CD1c-positive myeloid dendritic cell (primary cell): ENCODE results near the gene PRDM8.
"Not testable (repeated sequence)": the region's sequence is repeated elsewhere in the genome, so short reads cannot be mapped to it uniquely, and the experiment has no call there.

ENCODE experiments used
- DNase-seq: peaks from one replicate; pipeline ENCODE4 v3.0.0-alpha.2; 2016; ENCODE audit errors: extremely low spot score

PRDM8 gene

DNA sequence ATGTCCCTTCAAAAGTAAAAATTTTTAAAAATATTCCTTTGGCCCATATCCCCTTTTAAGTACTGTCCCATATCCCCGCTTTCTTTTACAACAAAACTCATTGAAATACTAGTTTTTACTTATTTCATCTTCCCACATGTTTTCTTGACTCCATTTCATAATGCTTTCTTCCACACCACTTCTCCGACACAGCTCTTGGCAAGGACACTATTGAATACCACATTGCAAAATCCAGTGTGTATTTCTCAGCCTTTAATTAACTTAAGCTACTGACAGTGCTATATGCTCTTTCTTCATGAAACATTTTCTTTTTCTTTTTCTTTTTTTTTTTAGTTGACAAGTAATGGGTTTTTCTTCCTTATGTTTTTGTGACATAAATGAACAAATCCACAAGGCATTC, 28.8 kb downstream of the PRDM8 start:
- DNase-seq = no peak

GRCh38 chr4:80228460-80228859, 31.2 kb downstream of the PRDM8 start:
- DNase-seq = no peak

DNA sequence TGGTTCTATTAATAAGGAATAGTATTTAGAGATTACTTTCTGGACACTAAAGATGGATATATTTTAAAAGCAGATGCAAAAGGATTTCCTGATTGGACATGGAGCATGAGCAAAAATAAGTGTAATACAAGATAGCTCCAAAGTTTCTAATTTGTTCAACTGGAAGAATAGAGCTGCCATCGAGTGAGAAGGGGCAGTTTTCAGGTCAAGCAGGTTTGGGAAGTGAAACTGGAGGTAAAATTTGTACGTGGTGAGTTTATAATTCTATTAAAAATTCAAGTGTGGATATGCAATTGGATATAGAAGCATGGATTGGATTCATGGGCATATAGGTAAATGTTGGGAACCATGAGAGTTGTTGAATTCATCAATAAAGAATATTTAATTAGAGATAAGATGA, 31.8 kb downstream of the PRDM8 start:
- DNase-seq = no peak

DNA sequence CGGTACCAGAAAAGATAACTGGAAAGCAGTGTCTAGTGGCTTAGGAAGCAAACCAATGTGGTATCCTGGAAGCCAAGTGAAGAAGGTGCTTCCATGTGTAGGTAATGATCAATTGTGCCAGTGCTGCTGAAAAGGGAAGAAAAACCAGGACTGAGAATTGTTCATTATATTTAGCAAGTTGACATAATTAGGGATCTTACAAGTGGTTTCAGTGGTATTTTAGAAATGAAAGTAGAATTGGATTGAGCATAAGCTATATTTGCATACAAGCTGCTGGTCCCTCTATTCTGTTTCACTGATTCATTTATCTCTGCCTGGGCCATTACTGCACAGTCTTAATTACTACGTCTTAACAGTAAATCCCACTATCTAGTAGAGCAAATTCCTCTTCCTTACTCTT, 32.3 kb downstream of the PRDM8 start:
- no peak for DNase-seq

GRCh38 chr4:80231180-80231579, 33.9 kb downstream of the PRDM8 start:
- DNase-seq = no peak

- no peak for DNase-seq
Measured at GRCh38 chr4:80232707-80233370, 35.5 kb downstream of the PRDM8 start.

DNA sequence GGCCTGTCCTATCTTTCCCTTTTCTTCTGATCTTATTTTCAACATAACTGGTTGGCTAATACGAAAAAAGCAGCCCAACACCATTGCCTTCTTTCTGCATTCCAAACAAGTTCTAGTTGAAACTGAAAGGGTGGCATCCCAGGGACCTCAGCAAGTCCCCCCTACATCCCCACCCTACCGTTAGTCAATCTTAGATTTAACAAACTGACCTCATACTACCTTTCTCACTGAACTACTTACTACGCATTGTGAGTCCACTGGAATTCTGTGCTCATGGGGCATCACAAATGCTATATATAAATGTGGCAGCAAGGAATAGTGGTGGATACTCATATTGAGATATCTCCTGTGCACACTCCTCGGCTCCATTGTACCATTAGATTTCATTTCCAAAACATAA, 36.1 kb downstream of the PRDM8 start:
- no peak for DNase-seq

GRCh38 chr4:80235451-80235850, 38.1 kb downstream of the PRDM8 start:
- no peak for DNase-seq

DNA sequence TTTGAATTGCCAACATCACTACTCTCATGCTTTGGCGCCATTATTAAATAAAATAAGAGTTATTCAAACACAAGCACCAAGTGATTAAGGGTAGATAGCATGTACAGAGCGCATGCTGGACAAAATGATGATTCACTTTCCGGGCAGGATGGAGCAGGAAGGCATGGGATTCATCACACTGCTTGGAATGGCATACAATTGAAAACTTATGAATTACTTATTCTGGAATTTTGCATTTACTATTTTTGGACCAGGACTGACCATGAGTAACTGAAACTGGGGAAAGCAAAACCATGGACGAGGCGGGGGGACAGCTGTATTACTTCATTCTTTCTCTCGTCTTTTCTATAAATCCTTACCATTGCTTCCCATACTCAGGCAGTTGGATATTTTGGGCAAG, 40.7 kb downstream of the PRDM8 start:
- DNase-seq = no peak

DNA sequence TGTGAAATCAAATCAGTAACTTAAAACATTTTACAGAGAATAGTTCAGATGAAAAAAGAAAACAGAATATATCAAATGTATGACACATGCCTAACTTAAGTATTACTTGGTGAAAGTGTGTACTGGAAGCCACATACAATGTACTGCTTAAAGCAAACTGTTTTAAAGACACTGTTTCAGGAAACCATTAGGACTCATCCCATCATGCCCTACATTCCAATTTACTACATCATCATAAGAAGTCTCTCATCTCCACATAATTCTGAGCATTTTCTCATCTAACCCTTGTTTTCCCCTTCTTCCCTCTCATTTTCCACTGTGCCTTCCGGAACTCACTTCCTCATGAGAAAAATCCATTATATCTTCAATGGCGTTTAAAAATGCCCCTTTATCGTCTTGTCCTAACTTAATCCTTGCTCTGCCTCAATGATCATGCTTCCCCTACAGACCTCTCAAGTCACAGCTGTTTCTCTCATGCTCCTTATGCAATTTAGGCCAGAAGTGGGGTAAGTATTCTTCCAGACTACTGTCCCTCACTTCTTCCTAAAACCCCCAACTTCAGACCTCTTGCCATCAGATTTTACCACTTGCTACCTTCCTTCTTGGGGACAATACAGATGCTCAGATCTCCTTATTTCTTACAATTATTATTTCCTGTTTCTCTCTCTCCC, 42.3 kb downstream of the PRDM8 start:
- DNase-seq = no peak

DNA sequence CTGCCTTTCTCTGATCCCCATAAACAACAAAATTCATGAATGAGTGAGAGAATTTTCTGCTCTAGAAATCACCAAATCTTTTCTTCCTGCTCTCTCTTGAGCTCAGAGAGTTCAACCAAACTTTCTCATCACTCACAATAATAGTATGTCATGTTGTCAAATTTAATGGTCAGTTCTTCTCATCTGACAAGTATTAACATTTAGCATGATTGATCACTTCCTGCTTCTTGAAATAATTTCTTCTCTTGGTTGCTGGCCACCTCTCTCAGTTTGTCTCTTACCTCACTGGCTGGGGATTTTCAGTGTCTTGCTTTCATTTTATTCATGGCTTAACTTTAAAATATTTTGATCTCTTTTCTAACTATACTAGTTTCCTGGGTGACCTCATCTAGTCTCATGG, 43.7 kb downstream of the PRDM8 start:
- no peak for DNase-seq

DNA sequence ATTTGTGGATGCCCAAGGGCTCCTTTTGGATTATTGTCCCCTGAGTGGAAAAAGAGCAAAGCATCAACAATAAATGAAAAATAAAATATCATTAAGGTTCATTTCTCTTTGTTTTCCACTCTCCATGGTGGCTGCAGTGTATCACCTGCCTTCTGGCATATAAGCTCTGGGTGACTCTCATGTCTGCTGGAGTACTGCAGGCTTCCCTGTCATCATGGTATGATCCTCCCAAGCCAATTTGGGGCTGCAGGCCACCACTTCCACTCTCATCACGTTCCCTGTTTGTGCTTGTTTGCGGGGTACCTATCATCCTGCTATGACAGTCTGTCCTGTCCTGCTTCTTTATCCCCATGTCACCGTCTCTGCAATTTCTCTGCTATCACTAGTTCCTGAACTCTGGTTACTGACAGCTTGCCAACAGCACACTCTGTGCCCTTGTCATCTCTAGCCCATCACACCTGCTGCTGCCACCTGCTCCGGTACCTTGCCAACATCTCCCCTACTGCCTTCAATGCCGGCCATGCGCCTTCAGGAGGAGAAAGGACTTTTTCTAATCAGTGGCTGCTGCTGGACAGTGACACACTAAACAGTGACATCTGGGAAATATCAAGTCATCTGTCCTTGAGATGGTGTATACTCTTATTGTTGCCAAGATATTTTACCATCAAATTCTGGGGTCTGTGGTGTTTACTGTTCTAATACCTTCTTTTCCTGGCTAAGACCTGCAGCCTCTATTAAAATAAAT, 46.1 kb downstream of the PRDM8 start:
- no peak for DNase-seq

- not testable (repeated sequence) for DNase-seq
Measured at GRCh38 chr4:80247484-80247883, 50.2 kb downstream of the PRDM8 start.

GRCh38 chr4:80249144-80249543, 51.8 kb downstream of the PRDM8 start:
- no peak for DNase-seq

DNA sequence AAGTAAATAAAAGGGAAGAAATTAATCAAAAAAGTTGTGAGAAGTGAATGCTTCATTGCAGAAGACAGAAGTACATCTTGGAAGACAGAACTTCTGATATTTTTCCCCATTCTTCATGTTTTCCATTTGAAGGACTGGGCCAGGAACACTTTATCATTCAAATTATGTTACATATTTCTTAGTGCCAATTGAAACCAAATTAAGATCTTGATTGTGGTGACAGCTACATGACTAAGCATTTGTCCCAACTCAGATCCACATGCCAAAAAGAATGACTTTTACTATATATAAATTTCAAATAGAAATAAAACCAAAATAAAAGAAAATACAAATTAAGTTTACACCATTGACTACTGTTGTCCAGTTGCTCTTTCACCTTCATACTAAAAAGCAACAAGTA, 55.1 kb downstream of the PRDM8 start:
- DNase-seq = no peak

GRCh38 chr4:80252953-80253352, 55.6 kb downstream of the PRDM8 start:
- no peak for DNase-seq

- no peak for DNase-seq
Measured at GRCh38 chr4:80253510-80253909, 56.2 kb downstream of the PRDM8 start.
